ENCODE results near the gene NME7.
"Not testable (repeated sequence)": the region's sequence is repeated elsewhere in the genome, so short reads cannot be mapped to it uniquely, and the experiment has no call there.

The NME7 gene

GRCh38 chr1:169367686-169368405 is at the start of gene NME7, which contains the start of gene BLZF1:
NME7 (minus strand) TSS chr1:169367797; CDS start chr1:169367710, 87 bp downstream.
BLZF1 (plus strand) TSS chr1:169368195; CDS start chr1:169369523, 1,328 bp downstream.
- peak; percentile 98 for DNase-seq

- DNase-seq: no peak
These were observed 47.4 kb upstream of the NME7 start for GRCh38 chr1:169414952-169415351.

GRCh38 chr1:169408340-169408739 is 40.7 kb upstream of the NME7 start:
- not testable (repeated sequence) for DNase-seq

GRCh38 chr1:169402578-169402977 is 35.0 kb upstream of the NME7 start:
- not testable (repeated sequence) for DNase-seq

GRCh38 chr1:169395955-169396354 is 28.4 kb upstream of the NME7 start:
- DNase-seq: no peak

GRCh38 chr1:169392406-169392805 is 24.8 kb upstream of the NME7 start:
- no peak for DNase-seq

GRCh38 chr1:169390303-169390702 is 22.7 kb upstream of the NME7 start:
- no peak for DNase-seq

GRCh38 chr1:169387399-169387798 is 19.8 kb upstream of the NME7 start:
- DNase-seq: no peak

GRCh38 chr1:169383449-169383848 is 15.9 kb upstream of the NME7 start:
- no peak for DNase-seq

GRCh38 chr1:169381162-169381561 is 13.6 kb upstream of the NME7 start:
- no peak for DNase-seq

- no peak for DNase-seq
These were observed 3.8 kb upstream of the NME7 start for GRCh38 chr1:169371404-169371803.

- DNase-seq: peak; percentile 28
These were observed 791 bp upstream of the NME7 start for GRCh38 chr1:169368406-169368769.

GRCh38 chr1:169367096-169367685 is 406 bp downstream of the NME7 start:
- DNase-seq: no peak

- DNase-seq: no peak
These were observed 2.6 kb downstream of the NME7 start for GRCh38 chr1:169364948-169365347.

- DNase-seq: no peak
These were observed 4.4 kb downstream of the NME7 start for GRCh38 chr1:169363046-169363730.

- DNase-seq: no peak
These were observed 6.3 kb downstream of the NME7 start for GRCh38 chr1:169361281-169361680.

- DNase-seq: no peak
These were observed 7.2 kb downstream of the NME7 start for GRCh38 chr1:169360415-169360814.

GRCh38 chr1:169348383-169349036 is 19.1 kb downstream of the NME7 start:
- DNase-seq: peak; percentile 33

GRCh38 chr1:169347688-169348382 is 19.8 kb downstream of the NME7 start:
- DNase-seq: no peak

- DNase-seq: no peak
These were observed 21.5 kb downstream of the NME7 start for GRCh38 chr1:169346036-169346589.

GRCh38 chr1:169345511-169345910 is 22.1 kb downstream of the NME7 start:
- no peak for DNase-seq

GRCh38 chr1:169342096-169342495 is 25.5 kb downstream of the NME7 start:
- DNase-seq: not testable (repeated sequence)

All from CD4-positive, alpha-beta T cell treated with Interleukin-6 for 4 hours (primary cell).